Measurements from ENCODE around the gene ASXL2. TPM values are rescaled to one million over a fixed set of nuclear protein-coding genes. Genes with fewer than 3 reads are reported as not detected.

The ASXL2 gene
- total and polyA plus RNA-seq, 2 of the 13 experiments (the other 11 are each of a cell fraction or from before 2014, with no cell fraction given): 12.1 to 19.2 TPM

DNA sequence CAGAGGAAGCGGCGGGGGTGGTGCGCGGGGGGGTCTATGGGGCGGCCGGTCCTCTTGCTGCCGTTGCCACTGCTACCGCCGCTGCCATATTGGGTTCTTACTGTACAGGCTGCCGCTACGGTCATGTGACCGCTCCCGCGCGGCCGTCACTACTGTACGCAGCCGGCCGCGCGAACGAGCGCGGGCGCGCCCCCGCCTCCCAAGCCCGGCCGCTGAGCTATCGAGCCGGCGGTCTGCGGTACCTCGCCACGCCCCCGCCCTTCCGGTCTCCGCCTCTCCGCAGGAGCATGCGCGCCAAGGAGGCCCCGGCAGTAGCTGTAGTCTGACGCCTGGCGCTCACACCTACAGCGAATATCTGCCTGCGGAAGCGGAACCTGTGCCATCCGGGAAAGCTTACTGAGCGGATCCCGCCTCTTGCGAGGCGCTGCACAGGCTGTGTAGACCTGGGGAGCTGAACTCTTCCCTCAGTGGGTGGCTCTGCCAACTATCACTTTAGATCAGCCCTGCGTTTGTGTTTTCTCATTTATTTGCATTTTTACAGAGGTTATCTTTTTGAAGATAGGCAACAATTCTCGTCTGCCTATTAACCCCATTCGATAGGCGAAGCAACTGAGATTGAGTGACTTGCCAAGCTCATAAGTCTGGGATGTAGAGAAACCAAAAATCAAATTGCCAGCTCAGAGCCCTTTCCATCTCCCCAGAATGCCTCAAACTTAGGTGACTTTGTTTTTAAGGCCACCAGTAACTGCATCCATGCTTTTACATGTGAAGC is at the start of gene ASXL2 (continued):
- TF ChIP-seq HOXA7 (CRISPR knock-in tag; IDR thresholded peaks at IDR 0.05): no peak
- TF ChIP-seq, protein P1, sequence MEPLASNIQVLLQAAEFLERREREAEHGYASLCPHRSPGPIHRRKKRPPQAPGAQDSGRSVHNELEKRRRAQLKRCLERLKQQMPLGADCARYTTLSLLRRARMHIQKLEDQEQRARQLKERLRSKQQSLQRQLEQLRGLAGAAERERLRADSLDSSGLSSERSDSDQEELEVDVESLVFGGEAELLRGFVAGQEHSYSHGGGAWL (CRISPR knock-in tag; IDR thresholded peaks at IDR 0.05): peak; percentile 39; the same call in 1 of the 2 replicates
- no peak for TF ChIP-seq HDAC1 (CRISPR knock-in tag; IDR thresholded peaks at IDR 0.05)
- peak; percentile 17; the same call in 1 of the 2 replicates for TF ChIP-seq FLYWCH1 (CRISPR knock-in tag; IDR thresholded peaks at IDR 0.05)
- peak; percentile 63; the same call in 1 of the 2 replicates for TF ChIP-seq IRX3 (CRISPR knock-in tag; IDR thresholded peaks at IDR 0.05; ENCODE audit: borderline replicate concordance, low read depth)
- TF ChIP-seq ZNF644 (CRISPR knock-in tag; IDR thresholded peaks at IDR 0.05; ENCODE audit: low read depth): peak; percentile 47; the same call in 1 of the 2 replicates
- TF ChIP-seq, protein P2, sequence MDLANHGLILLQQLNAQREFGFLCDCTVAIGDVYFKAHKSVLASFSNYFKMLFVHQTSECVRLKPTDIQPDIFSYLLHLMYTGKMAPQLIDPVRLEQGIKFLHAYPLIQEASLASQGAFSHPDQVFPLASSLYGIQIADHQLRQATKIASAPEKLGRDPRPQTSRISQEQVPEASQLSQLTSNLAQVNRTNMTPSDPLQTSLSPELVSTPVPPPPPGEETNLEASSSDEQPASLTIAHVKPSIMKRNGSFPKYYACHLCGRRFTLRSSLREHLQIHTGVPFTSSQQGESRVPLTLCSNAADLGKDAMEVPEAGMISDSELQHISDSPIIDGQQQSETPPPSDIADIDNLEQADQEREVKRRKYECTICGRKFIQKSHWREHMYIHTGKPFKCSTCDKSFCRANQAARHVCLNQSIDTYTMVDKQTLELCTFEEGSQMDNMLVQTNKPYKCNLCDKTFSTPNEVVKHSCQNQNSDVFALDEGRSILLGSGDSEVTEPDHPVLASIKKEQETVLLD (CRISPR knock-in tag; IDR thresholded peaks at IDR 0.05; ENCODE audit: low read depth): peak; percentile 66; the same call in 1 of the 2 replicates
- no peak for TF ChIP-seq AGO1 (IDR thresholded peaks at IDR 0.05; ENCODE audit: low read depth, low read length, poor library complexity, severe bottlenecking)
- peak; percentile 93 for TF ChIP-seq ETV5 (CRISPR knock-in tag; IDR thresholded peaks at IDR 0.05; ENCODE audit: borderline replicate concordance)
- TF ChIP-seq MTF2 (CRISPR knock-in tag; IDR thresholded peaks at IDR 0.05; ENCODE audit: borderline replicate concordance): no peak; the same call in 1 of the 2 replicates
- peak; percentile 77 for TF ChIP-seq DR1 (CRISPR knock-in tag; IDR thresholded peaks at IDR 0.05)
- no peak for TF ChIP-seq ZNF354B (CRISPR knock-in tag; IDR thresholded peaks at IDR 0.05)
- TF ChIP-seq ADNP (CRISPR knock-in tag; IDR thresholded peaks at IDR 0.05): no peak
- no peak for TF ChIP-seq ZNF567 (CRISPR knock-in tag; IDR thresholded peaks at IDR 0.05; ENCODE audit: borderline replicate concordance)
- peak; percentile 38 for TF ChIP-seq HOMEZ (CRISPR knock-in tag; IDR thresholded peaks at IDR 0.05; ENCODE audit: low read depth)
- no peak for TF ChIP-seq SMARCC2 (IDR thresholded peaks at IDR 0.05)
- TF ChIP-seq, protein P3, sequence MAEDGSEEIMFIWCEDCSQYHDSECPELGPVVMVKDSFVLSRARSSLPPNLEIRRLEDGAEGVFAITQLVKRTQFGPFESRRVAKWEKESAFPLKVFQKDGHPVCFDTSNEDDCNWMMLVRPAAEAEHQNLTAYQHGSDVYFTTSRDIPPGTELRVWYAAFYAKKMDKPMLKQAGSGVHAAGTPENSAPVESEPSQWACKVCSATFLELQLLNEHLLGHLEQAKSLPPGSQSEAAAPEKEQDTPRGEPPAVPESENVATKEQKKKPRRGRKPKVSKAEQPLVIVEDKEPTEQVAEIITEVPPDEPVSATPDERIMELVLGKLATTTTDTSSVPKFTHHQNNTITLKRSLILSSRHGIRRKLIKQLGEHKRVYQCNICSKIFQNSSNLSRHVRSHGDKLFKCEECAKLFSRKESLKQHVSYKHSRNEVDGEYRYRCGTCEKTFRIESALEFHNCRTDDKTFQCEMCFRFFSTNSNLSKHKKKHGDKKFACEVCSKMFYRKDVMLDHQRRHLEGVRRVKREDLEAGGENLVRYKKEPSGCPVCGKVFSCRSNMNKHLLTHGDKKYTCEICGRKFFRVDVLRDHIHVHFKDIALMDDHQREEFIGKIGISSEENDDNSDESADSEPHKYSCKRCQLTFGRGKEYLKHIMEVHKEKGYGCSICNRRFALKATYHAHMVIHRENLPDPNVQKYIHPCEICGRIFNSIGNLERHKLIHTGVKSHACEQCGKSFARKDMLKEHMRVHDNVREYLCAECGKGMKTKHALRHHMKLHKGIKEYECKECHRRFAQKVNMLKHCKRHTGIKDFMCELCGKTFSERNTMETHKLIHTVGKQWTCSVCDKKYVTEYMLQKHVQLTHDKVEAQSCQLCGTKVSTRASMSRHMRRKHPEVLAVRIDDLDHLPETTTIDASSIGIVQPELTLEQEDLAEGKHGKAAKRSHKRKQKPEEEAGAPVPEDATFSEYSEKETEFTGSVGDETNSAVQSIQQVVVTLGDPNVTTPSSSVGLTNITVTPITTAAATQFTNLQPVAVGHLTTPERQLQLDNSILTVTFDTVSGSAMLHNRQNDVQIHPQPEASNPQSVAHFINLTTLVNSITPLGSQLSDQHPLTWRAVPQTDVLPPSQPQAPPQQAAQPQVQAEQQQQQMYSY (CRISPR knock-in tag; IDR thresholded peaks at IDR 0.05): peak; percentile 66; the same call in 1 of the 2 replicates
- TF ChIP-seq, protein P4, sequence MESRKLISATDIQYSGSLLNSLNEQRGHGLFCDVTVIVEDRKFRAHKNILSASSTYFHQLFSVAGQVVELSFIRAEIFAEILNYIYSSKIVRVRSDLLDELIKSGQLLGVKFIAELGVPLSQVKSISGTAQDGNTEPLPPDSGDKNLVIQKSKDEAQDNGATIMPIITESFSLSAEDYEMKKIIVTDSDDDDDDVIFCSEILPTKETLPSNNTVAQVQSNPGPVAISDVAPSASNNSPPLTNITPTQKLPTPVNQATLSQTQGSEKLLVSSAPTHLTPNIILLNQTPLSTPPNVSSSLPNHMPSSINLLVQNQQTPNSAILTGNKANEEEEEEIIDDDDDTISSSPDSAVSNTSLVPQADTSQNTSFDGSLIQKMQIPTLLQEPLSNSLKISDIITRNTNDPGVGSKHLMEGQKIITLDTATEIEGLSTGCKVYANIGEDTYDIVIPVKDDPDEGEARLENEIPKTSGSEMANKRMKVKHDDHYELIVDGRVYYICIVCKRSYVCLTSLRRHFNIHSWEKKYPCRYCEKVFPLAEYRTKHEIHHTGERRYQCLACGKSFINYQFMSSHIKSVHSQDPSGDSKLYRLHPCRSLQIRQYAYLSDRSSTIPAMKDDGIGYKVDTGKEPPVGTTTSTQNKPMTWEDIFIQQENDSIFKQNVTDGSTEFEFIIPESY (CRISPR knock-in tag; IDR thresholded peaks at IDR 0.05): no peak
